ENCODE results near the gene KRT8.

The KRT8 gene

DNA sequence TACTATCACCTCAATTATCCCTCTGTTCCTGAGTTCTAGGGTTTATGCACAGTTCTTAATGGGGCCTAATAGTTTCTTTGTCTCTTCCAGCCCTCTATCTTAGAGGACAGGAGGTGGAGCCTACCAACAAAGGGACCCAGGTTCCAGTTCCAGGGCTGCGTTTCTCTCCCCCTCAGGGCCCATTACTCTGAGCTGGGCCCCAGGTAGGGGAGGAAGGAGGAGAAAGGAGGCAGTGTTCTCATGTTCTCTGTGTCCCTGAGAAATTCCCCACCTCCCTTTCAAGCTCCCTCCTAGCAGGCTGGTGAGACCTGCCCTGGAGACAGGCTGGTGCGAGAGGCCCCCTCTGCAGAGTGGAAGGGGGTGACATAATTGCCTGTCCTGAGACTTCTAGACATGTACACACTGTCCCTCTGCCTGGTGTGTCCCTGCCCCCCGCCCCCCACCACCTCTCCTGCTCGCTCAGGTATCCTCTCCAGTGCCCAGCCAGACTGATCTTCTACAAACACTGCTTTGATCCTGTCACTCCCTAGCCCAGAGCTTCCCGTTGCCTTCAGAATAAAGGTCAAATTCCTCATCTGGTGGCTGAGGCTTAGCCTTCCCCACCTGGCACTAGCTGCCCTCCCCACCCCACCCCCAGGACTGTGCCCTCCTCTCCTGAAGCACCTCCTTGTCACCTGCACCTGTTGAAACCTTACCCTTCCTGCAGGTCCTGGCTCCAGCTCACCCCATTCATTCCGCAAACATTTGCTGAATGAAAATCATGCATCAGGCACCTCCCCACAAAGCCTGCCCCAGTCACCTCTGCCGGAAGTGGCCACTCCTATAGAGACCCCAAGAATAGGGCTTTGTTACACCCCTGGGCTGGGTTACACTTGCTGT, 21.1 kb upstream of the KRT8 start:
- H3K4me3 ChIP-seq (ENCODE audit: low read depth, low read length): no peak overlapping the region
- no peak for DNase-seq (ENCODE audit: low read depth)
- TF ChIP-seq, protein P1, sequence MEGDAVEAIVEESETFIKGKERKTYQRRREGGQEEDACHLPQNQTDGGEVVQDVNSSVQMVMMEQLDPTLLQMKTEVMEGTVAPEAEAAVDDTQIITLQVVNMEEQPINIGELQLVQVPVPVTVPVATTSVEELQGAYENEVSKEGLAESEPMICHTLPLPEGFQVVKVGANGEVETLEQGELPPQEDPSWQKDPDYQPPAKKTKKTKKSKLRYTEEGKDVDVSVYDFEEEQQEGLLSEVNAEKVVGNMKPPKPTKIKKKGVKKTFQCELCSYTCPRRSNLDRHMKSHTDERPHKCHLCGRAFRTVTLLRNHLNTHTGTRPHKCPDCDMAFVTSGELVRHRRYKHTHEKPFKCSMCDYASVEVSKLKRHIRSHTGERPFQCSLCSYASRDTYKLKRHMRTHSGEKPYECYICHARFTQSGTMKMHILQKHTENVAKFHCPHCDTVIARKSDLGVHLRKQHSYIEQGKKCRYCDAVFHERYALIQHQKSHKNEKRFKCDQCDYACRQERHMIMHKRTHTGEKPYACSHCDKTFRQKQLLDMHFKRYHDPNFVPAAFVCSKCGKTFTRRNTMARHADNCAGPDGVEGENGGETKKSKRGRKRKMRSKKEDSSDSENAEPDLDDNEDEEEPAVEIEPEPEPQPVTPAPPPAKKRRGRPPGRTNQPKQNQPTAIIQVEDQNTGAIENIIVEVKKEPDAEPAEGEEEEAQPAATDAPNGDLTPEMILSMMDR (IDR thresholded peaks at IDR 0.05; ENCODE audit: low read depth, low read length, missing control alignments): no peak

GRCh38 chr12:52924764-52925716, 20.2 kb upstream of the KRT8 start:
- no peak for DNase-seq (ENCODE audit: low read depth)
- H3K4me3 ChIP-seq (ENCODE audit: low read depth, low read length): no peak overlapping the region
- TF ChIP-seq, protein P1 (IDR thresholded peaks at IDR 0.05; ENCODE audit: low read depth, low read length, missing control alignments): no peak

DNA sequence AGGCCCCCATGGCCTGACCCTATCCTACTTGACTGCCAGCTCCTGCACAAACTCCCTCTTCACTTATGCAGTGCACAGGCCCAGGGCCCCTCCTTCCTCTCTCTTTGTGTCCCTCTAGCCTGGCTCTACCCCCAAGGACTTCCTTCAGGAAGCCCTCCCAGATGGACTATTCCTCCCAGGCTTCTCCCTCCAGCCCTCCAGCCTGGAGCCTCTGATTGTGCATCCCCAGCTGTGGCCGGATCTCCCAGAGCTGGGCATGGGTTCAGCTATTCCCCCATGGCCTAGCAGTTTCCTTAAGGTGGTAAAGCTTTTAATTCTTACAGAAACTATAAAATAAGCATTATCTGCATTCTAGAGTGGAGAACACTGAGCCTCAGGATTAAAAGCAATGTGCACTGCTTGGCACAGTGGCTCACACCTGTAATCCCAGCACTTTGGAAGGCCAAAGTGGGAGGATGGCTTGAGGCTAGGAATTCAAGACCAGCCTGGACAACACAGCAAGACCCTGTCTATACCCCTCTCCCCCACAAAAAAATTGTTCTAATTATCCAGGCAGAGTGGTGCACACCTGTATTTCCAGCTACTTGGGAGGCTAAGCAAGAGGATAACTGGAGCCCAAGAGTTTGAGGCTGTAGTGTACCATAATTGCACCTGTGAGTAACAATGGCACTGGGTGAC, 16.8 kb upstream of the KRT8 start:
- no peak overlapping the region for H3K4me3 ChIP-seq (ENCODE audit: low read depth, low read length)
- no peak for DNase-seq (ENCODE audit: low read depth)
- TF ChIP-seq, protein P1 (IDR thresholded peaks at IDR 0.05; ENCODE audit: low read depth, low read length, missing control alignments): no peak

GRCh38 chr12:52920937-52921336, 16.1 kb upstream of the KRT8 start:
- H3K4me3 ChIP-seq (ENCODE audit: low read depth, low read length): no peak overlapping the region
- TF ChIP-seq, protein P1 (IDR thresholded peaks at IDR 0.05; ENCODE audit: low read depth, low read length, missing control alignments): no peak
- no peak for DNase-seq (ENCODE audit: low read depth)

DNA sequence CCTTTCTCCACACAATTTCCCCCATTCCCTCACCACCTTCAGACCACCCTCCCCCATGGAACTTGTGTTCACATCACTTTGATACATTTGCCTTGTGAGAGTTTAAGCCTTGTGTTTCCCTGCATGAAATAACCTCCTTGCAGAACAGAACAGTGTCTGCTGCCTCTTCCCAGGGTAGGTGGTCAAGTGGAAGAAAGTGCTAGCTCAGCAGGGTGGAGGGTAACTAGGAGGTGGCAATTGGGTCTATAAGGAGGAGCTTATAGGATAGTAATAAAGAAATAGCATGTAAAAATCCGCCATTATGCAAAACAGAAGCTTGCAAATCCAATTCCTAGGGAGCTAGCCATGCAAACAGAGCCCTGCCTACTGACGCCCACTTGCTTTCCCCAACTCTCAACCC, 13.9 kb upstream of the KRT8 start:
- TF ChIP-seq, protein P1 (IDR thresholded peaks at IDR 0.05; ENCODE audit: low read depth, low read length, missing control alignments): no peak
- no peak overlapping the region for H3K4me3 ChIP-seq (ENCODE audit: low read depth, low read length)
- DNase-seq (ENCODE audit: low read depth): no peak

- no peak for DNase-seq (ENCODE audit: low read depth)
- H3K4me3 ChIP-seq (ENCODE audit: low read depth, low read length): no peak overlapping the region
- TF ChIP-seq, protein P1 (IDR thresholded peaks at IDR 0.05; ENCODE audit: low read depth, low read length, missing control alignments): no peak
Observed at GRCh38 chr12:52918351-52918750, 13.5 kb upstream of the KRT8 start.

Measured in GM12864 (cell line).